CD14-positive monocyte (primary cell): Measurements from ENCODE around the gene TDRD15. TPM values are rescaled to one million over a fixed set of nuclear protein-coding genes. Genes with fewer than 3 reads are reported as not detected.

ENCODE experiments used
- DNase-seq, 3 donors: peaks; one replicate each; pipeline ENCODE4 v3.0.0-alpha.2; 2011 to 2022
- H2AFZ ChIP-seq: 2 replicates; pipeline ENCODE4 v1.6.0; 2012; ENCODE audit warnings: mild to moderate bottlenecking, low read depth, low read length, inconsistent platforms; ENCODE audit not compliant: insufficient read depth, poor library complexity, severe bottlenecking
- H3K27ac ChIP-seq, 2 donors: 1 replicate in 1 of 2; 2 replicates in 1 of 2; pipeline ENCODE4 v1.5.1; 2012 to 2013; ENCODE audit warnings: low read length in 2 of 2, control low read depth in 1 of 2, inconsistent platforms in 1 of 2, low read depth in 1 of 2, mild to moderate bottlenecking in 1 of 2
- H3K27me3 ChIP-seq, 2 donors: one replicate each; pipeline versions ENCODE4 v1.6.0 to v1.6.1; 2011 to 2013; ENCODE audit warnings: low read length in 2 of 2; ENCODE audit not compliant: control insufficient read depth in 2 of 2, insufficient read depth in 2 of 2
- H3K36me3 ChIP-seq, 2 donors: replicated peaks in 1 of 2; 1 replicate in 1 of 2; 2 replicates in 1 of 2; pipeline versions ENCODE4 v1.5.1 to v1.6.1; 2012 to 2013; ENCODE audit warnings: low read length in 2 of 2, control low read depth in 1 of 2, inconsistent platforms in 1 of 2, mild to moderate bottlenecking in 1 of 2; ENCODE audit not compliant: insufficient read depth in 2 of 2, control insufficient read depth in 1 of 2
- H3K4me1 ChIP-seq, 2 donors: 1 replicate in 1 of 2; 2 replicates in 1 of 2; pipeline versions ENCODE4 v1.5.1 to v1.6.1; 2012 to 2013; ENCODE audit warnings: low read length in 2 of 2, control low read depth in 1 of 2, inconsistent platforms in 1 of 2, mild to moderate bottlenecking in 1 of 2, moderate library complexity in 1 of 2; ENCODE audit not compliant: insufficient read depth in 2 of 2, control insufficient read depth in 1 of 2
- H3K4me2 ChIP-seq: replicated peaks from 2 replicates; pipeline ENCODE3; 2012; ENCODE audit warnings: low read length, moderate library complexity, mild to moderate bottlenecking; ENCODE audit not compliant: poor library complexity, severe bottlenecking; ENCODE audit errors: extremely low read depth
- H3K4me3 ChIP-seq, 3 experiments: fragments of 200-600 bp in 1 of 3; sonication (generic) in 1 of 3; replicated peaks in 1 of 3; 1 replicate in 2 of 3; 2 replicates in 1 of 3; pipeline ENCODE4 v1.5.1; 2011 to 2013; ENCODE audit warnings: low read length in 3 of 3, mild to moderate bottlenecking in 3 of 3, control low read depth in 2 of 3, low read depth in 2 of 3, inconsistent platforms in 1 of 3, moderate library complexity in 1 of 3
- H3K79me2 ChIP-seq: 2 replicates; pipeline ENCODE4 v1.6.0; 2012; ENCODE audit warnings: mild to moderate bottlenecking, control low read depth, inconsistent platforms, low read length, moderate library complexity; ENCODE audit not compliant: insufficient read depth
- H3K9ac ChIP-seq: 2 replicates; pipeline ENCODE4 v1.6.0; 2017; ENCODE audit warnings: low read length, mild to moderate bottlenecking; ENCODE audit not compliant: insufficient read depth, poor library complexity, severe bottlenecking
- H3K9me3 ChIP-seq, 2 donors: replicated peaks in 1 of 2; 1 replicate in 1 of 2; 2 replicates in 1 of 2; pipeline versions ENCODE4 v1.5.1 to v1.6.1; 2012 to 2013; ENCODE audit warnings: low read length in 2 of 2, control low read depth in 1 of 2; ENCODE audit not compliant: control insufficient read depth in 1 of 2, insufficient read depth in 1 of 2
- H4K20me1 ChIP-seq: 2 replicates; pipeline ENCODE4 v1.6.0; 2012; ENCODE audit warnings: mild to moderate bottlenecking, low read length, control low read depth, moderate library complexity; ENCODE audit not compliant: insufficient read depth
- H3K27ac Mint-ChIP-seq, 7 donors: one replicate each; pipeline ENCODE4 v1.8.0; 2020; ENCODE audit warnings: mild to moderate bottlenecking in 7 of 7, mixed read lengths in 7 of 7, moderate library complexity in 6 of 7, inconsistent platforms in 2 of 7
- H3K27me3 Mint-ChIP-seq, 3 donors: one replicate each; pipeline ENCODE4 v1.8.0; 2021 to 2022; ENCODE audit warnings: low read depth in 3 of 3, mild to moderate bottlenecking in 3 of 3, mixed read lengths in 3 of 3, moderate library complexity in 3 of 3, inconsistent platforms in 1 of 3
- H3K36me3 Mint-ChIP-seq, 2 donors: one replicate each; pipeline ENCODE4 v1.8.0; 2020; ENCODE audit warnings: mixed read lengths in 2 of 2, inconsistent platforms in 1 of 2, mild to moderate bottlenecking in 1 of 2
- H3K4me1 Mint-ChIP-seq: one replicate; pipeline ENCODE4 v1.8.0; 2020; ENCODE audit warnings: mild to moderate bottlenecking, mixed read lengths
- H3K4me3 Mint-ChIP-seq, 2 donors: one replicate each; pipeline ENCODE4 v1.8.0; 2020; ENCODE audit warnings: mild to moderate bottlenecking in 2 of 2, mixed read lengths in 2 of 2, moderate library complexity in 1 of 2
- H3K9me3 Mint-ChIP-seq, 7 donors: one replicate each; pipeline ENCODE4 v1.8.0; 2020 to 2022; ENCODE audit warnings: mixed read lengths in 7 of 7, mild to moderate bottlenecking in 6 of 7, moderate library complexity in 6 of 7, inconsistent platforms in 2 of 7
- CTCF ChIP-seq: fragments of 200-600 bp; IDR thresholded peaks from one replicate; pipeline ENCODE4 v1.8.0; 2022; ENCODE audit warnings: antibody characterized with exemption, mild to moderate bottlenecking
- WGBS: methylation state at CpG from one replicate; pipeline ENCODE4 v1.1.5; 2013; ENCODE audit warnings: missing lambda C conversion rate; ENCODE audit not compliant: insufficient coverage; 5-methylcytosine and 5-hydroxymethylcytosine counted together
- intact Hi-C, 2 donors: fragments of 100-400 bp; cut with micrococcal nuclease; formaldehyde crosslinking; loops; one replicate each; pipeline versions ENCODE4 v1.15.0 to v1.15.1; 2023
- polyA plus RNA-seq, 3 donors: library from polyadenylated mRNA; depleted of rRNA in 1 of 3; unstranded in 2 of 3; stranded (reverse) in 1 of 3; fragments of 300-500 nt in 2 of 3; fragments of >200 nt in 1 of 3; fragmentation: Illumina TruSeq in 2 of 3; gene quantifications; 1 replicate in 2 of 3; 2 replicates in 1 of 3; pipeline ENCODE4 v1.2.3, GENCODE V29; 2012 to 2021

Gene TDRD15
- polyA plus RNA-seq, 3 donors = not detected

GRCh38 chr2:21092308-21092869, 31.4 kb upstream of the TDRD15 start:
- no peak overlapping the region for H3K4me3 Mint-ChIP-seq

GRCh38 chr2:21095178-21095577, 28.6 kb upstream of the TDRD15 start:
- no peaks in the 10 kb centered on the region for H3K4me1 Mint-ChIP-seq
- DNase-seq = no peak
- TF ChIP-seq CTCF = no peak
- no peak overlapping the region for H3K4me3 Mint-ChIP-seq
- Histone ChIP-seq H3K9ac (no peak overlapping the region), H3K36me3 (no peaks in the 10 kb centered on the region), H3K4me2 (no peak overlapping the region), H3K27me3 (no peaks in the 10 kb centered on the region), H4K20me1 (no peaks in the 10 kb centered on the region), H2AFZ (no peak overlapping the region), H3K79me2 (no peaks in the 10 kb centered on the region), H3K4me1 (no peaks in the 10 kb centered on the region), H3K27ac (no peak overlapping the region), H3K4me3 (no peak overlapping the region), H3K9me3 (no peaks in the 10 kb centered on the region)
- no peaks in the 10 kb centered on the region for H3K36me3 Mint-ChIP-seq
- no CpG with 5 or more reads among the region's 1 CpG for WGBS
- intact Hi-C loops = no loop called here
- H3K27ac Mint-ChIP-seq = no peak overlapping the region
- H3K27me3 Mint-ChIP-seq = no peaks in the 10 kb centered on the region
- H3K9me3 Mint-ChIP-seq = peaks cover 0 to 2% (median 0%) of the 10 kb centered on the region in 7 donors

More at GRCh38 chr2:21092308-21092869, 31.4 kb upstream of the TDRD15 start:
- Histone ChIP-seq H3K27me3 (no peaks in the 10 kb centered on the region), H2AFZ (no peak overlapping the region), H4K20me1 (no peaks in the 10 kb centered on the region), H3K79me2 (no peaks in the 10 kb centered on the region), H3K4me2 (no peak overlapping the region), H3K9me3 (no peaks in the 10 kb centered on the region), H3K4me1 (no peaks in the 10 kb centered on the region), H3K9ac (no peak overlapping the region), H3K36me3 (no peaks in the 10 kb centered on the region), H3K4me3 (no peak overlapping the region), H3K27ac (no peak overlapping the region)
- Mint-ChIP-seq H3K4me1 (no peaks in the 10 kb centered on the region), H3K9me3 (peaks cover 0 to 6% (median 0%) of the 10 kb centered on the region in 7 donors), H3K36me3 (no peaks in the 10 kb centered on the region), H3K27me3 (peaks cover 0 to 2% (median 0%) of the 10 kb centered on the region in 3 donors), H3K27ac (no peak overlapping the region)
- no CpG with 5 or more reads among the region's 3 CpGs for WGBS
- DNase-seq = no peak
- TF ChIP-seq CTCF = no peak
- intact Hi-C loops = no loop called here
